Hepatic stellate cell (primary cell): Measurements from ENCODE around the gene SIGLEC8.
"Not testable (repeated sequence)": the region's sequence is repeated elsewhere in the genome, so short reads cannot be mapped to it uniquely, and the experiment has no call there.

Experiments used
- DNase-seq: peaks from one replicate; pipeline ENCODE4 v3.0.0; 2011; ENCODE audit warnings: low spot score

SIGLEC8 gene

GRCh38 chr19:51447510-51447909 lies 10.7 kb downstream of the SIGLEC8 start:
- DNase-seq = not testable (repeated sequence)

GRCh38 chr19:51441410-51442390 lies 16.6 kb downstream of the SIGLEC8 start:
- no peak for DNase-seq

GRCh38 chr19:51440846-51441409 lies 17.3 kb downstream of the SIGLEC8 start:
- DNase-seq = no peak

GRCh38 chr19:51440052-51440451 lies 18.2 kb downstream of the SIGLEC8 start:
- no peak for DNase-seq

GRCh38 chr19:51439021-51439465 lies 19.2 kb downstream of the SIGLEC8 start:
- DNase-seq = no peak

- no peak for DNase-seq
Observed at GRCh38 chr19:51434456-51434855, 23.8 kb downstream of the SIGLEC8 start.

GRCh38 chr19:51433043-51433442 lies 25.2 kb downstream of the SIGLEC8 start:
- no peak for DNase-seq

- no peak for DNase-seq
Observed at GRCh38 chr19:51431124-51431523, 27.1 kb downstream of the SIGLEC8 start.

- no peak for DNase-seq
Observed at GRCh38 chr19:51430221-51430620, 28.0 kb downstream of the SIGLEC8 start.

GRCh38 chr19:51427201-51427600 lies 31.1 kb downstream of the SIGLEC8 start:
- no peak for DNase-seq

- DNase-seq = peak; percentile 81
Observed at GRCh38 chr19:51422053-51422448, 36.2 kb downstream of the SIGLEC8 start.

GRCh38 chr19:51421229-51422052 lies 36.8 kb downstream of the SIGLEC8 start:
- no peak for DNase-seq

GRCh38 chr19:51420511-51420910 lies 37.7 kb downstream of the SIGLEC8 start:
- DNase-seq = not testable (repeated sequence)

- no peak for DNase-seq
Observed at GRCh38 chr19:51418707-51419106, 39.5 kb downstream of the SIGLEC8 start.

GRCh38 chr19:51417810-51418157 lies 40.5 kb downstream of the SIGLEC8 start:
- DNase-seq = no peak

GRCh38 chr19:51417107-51417809 lies 41.0 kb downstream of the SIGLEC8 start, which contains the start of gene SIGLEC10:
SIGLEC10 (minus strand) TSS chr19:51417642; CDS start chr19:51417581, 61 bp downstream.
- no peak for DNase-seq

- not testable (repeated sequence) for DNase-seq
Observed at GRCh38 chr19:51416422-51416821, 41.8 kb downstream of the SIGLEC8 start.

- no peak for DNase-seq
Observed at GRCh38 chr19:51415187-51415586, 43.1 kb downstream of the SIGLEC8 start.

GRCh38 chr19:51410950-51411748 lies 47.1 kb downstream of the SIGLEC8 start:
- DNase-seq = no peak

GRCh38 chr19:51407511-51408131 lies 50.6 kb downstream of the SIGLEC8 start:
- peak; percentile 63 for DNase-seq
